ENCODE measurements around the gene ANAPC15.
"Not testable (repeated sequence)": the region's sequence is repeated elsewhere in the genome, so short reads cannot be mapped to it uniquely, and the experiment has no call there.

The ANAPC15 gene

GRCh38 chr11:72138821-72139390 is 26.4 kb upstream of the ANAPC15 start:
- no peak for TF ChIP-seq CTCF (IDR thresholded peaks at IDR 0.05; ENCODE audit: control insufficient read depth, insufficient read depth, low read depth, low read length, missing control alignments)
- no peak for DNase-seq (ENCODE audit: low read depth)
- no peak overlapping the region for H3K4me3 ChIP-seq (ENCODE audit: control insufficient read depth, low read depth, low read length)

GRCh38 chr11:72136684-72137262 is 24.3 kb upstream of the ANAPC15 start:
- no peak overlapping the region for H3K4me3 ChIP-seq (ENCODE audit: control insufficient read depth, low read depth, low read length)
- no peak for TF ChIP-seq CTCF (IDR thresholded peaks at IDR 0.05; ENCODE audit: control insufficient read depth, insufficient read depth, low read depth, low read length, missing control alignments)
- no peak for DNase-seq (ENCODE audit: low read depth)

GRCh38 chr11:72135891-72136683 is 23.6 kb upstream of the ANAPC15 start:
- H3K4me3 ChIP-seq (ENCODE audit: control insufficient read depth, low read depth, low read length) = no peak overlapping the region
- no peak for TF ChIP-seq CTCF (IDR thresholded peaks at IDR 0.05; ENCODE audit: control insufficient read depth, insufficient read depth, low read depth, low read length, missing control alignments)
- no peak for DNase-seq (ENCODE audit: low read depth)

- not testable (repeated sequence) for H3K4me3 ChIP-seq (ENCODE audit: control insufficient read depth, low read depth, low read length)
These were observed 23.0 kb upstream of the ANAPC15 start, which contains the start of gene FOLR3 for GRCh38 chr11:72135473-72135872. FOLR3 (plus strand) TSS chr11:72135725; CDS start chr11:72135953, 228 bp downstream.

GRCh38 chr11:72132646-72133045 is 20.2 kb upstream of the ANAPC15 start:
- TF ChIP-seq CTCF (IDR thresholded peaks at IDR 0.05; ENCODE audit: control insufficient read depth, insufficient read depth, low read depth, low read length, missing control alignments) = no peak
- no peak overlapping the region for H3K4me3 ChIP-seq (ENCODE audit: control insufficient read depth, low read depth, low read length)
- DNase-seq (ENCODE audit: low read depth) = no peak

More at GRCh38 chr11:72135473-72135872, 23.0 kb upstream of the ANAPC15 start, which contains the start of gene FOLR3:
- not testable (repeated sequence) for DNase-seq (ENCODE audit: low read depth)

- TF ChIP-seq CTCF (IDR thresholded peaks at IDR 0.05; ENCODE audit: control insufficient read depth, insufficient read depth, low read depth, low read length, missing control alignments) = no peak
- no peak for DNase-seq (ENCODE audit: low read depth)
- no peak overlapping the region for H3K4me3 ChIP-seq (ENCODE audit: control insufficient read depth, low read depth, low read length)
These were observed 16.9 kb upstream of the ANAPC15 start for GRCh38 chr11:72129381-72129780.

GRCh38 chr11:72127923-72128322 is 15.4 kb upstream of the ANAPC15 start:
- H3K4me3 ChIP-seq (ENCODE audit: control insufficient read depth, low read depth, low read length) = no peak overlapping the region
- no peak for TF ChIP-seq CTCF (IDR thresholded peaks at IDR 0.05; ENCODE audit: control insufficient read depth, insufficient read depth, low read depth, low read length, missing control alignments)
- no peak for DNase-seq (ENCODE audit: low read depth)
